Forelimb muscle (tissue), 1 donor: ENCODE data around the gene KIF1A. TPM values are rescaled to one million over a fixed set of nuclear protein-coding genes. Genes with fewer than 3 reads are reported as not detected.

Experiments used
- DNase-seq: peaks from one replicate; pipeline ENCODE4 v3.0.0-alpha.2; 2013; ENCODE audit warnings: low read depth
- polyA plus RNA-seq: library from polyadenylated mRNA; unstranded; fragments of 120-200 nt; gene quantifications from one replicate; pipeline ENCODE4 v1.2.1, GENCODE V29; 2013; ENCODE audit not compliant: insufficient read length

KIF1A gene
- 3.6 TPM for polyA plus RNA-seq

GRCh38 chr2:240819858-240820606 is at the start of gene KIF1A:
Gene KIF1A, minus strand, starts transcription at chr2:240820219. Its CDS starts 22,467 bp downstream, at chr2:240797752.
- DNase-seq, result no peak

GRCh38 chr2:240869109-240869955 is 49.3 kb upstream of the KIF1A start:
- no peak for DNase-seq

- DNase-seq, result no peak
Measured at GRCh38 chr2:240868286-240869108, 48.5 kb upstream of the KIF1A start, which contains the start of gene AGXT. Gene AGXT, plus strand, starts transcription at chr2:240868824. Its CDS starts 42 bp downstream, at chr2:240868866.

GRCh38 chr2:240865391-240865790 is 45.4 kb upstream of the KIF1A start:
- no peak for DNase-seq

GRCh38 chr2:240864475-240864874 is 44.5 kb upstream of the KIF1A start:
- DNase-seq, result no peak

- DNase-seq, result no peak
Measured at GRCh38 chr2:240861547-240861946, 41.5 kb upstream of the KIF1A start.

GRCh38 chr2:240858871-240859270 is 38.9 kb upstream of the KIF1A start:
- no peak for DNase-seq

- no peak for DNase-seq
Measured at GRCh38 chr2:240858321-240858720, 38.3 kb upstream of the KIF1A start.

- no peak for DNase-seq
Measured at GRCh38 chr2:240857039-240858008, 37.3 kb upstream of the KIF1A start.

- DNase-seq, result no peak
Measured at GRCh38 chr2:240856151-240856980, 36.3 kb upstream of the KIF1A start.

GRCh38 chr2:240855670-240856069 is 35.7 kb upstream of the KIF1A start:
- DNase-seq, result no peak

GRCh38 chr2:240852671-240853314 is 32.8 kb upstream of the KIF1A start:
- no peak for DNase-seq

GRCh38 chr2:240851078-240851991 is 31.3 kb upstream of the KIF1A start:
- DNase-seq, result peak; percentile 43

GRCh38 chr2:240850756-240851077 is 30.7 kb upstream of the KIF1A start:
- DNase-seq, result no peak

- no peak for DNase-seq
Measured at GRCh38 chr2:240850026-240850425, 30.0 kb upstream of the KIF1A start.

GRCh38 chr2:240848900-240849680 is 29.1 kb upstream of the KIF1A start:
- DNase-seq, result no peak

- DNase-seq, result no peak
Measured at GRCh38 chr2:240847817-240848216, 27.8 kb upstream of the KIF1A start.
